HG02943 (cell line): ENCODE results near the gene OR6C1.
"Not testable (repeated sequence)": the region's sequence is repeated elsewhere in the genome, so short reads cannot be mapped to it uniquely, and the experiment has no call there.

Source experiments
- ATAC-seq: cut with Tn5 transposase; IDR thresholded peaks from one replicate; pipeline ENCODE4 v1.9.1; 2021; ENCODE audit warnings: mild to moderate bottlenecking, low read depth, moderate library complexity; ENCODE audit not compliant: unreplicated experiment

Gene OR6C1

DNA sequence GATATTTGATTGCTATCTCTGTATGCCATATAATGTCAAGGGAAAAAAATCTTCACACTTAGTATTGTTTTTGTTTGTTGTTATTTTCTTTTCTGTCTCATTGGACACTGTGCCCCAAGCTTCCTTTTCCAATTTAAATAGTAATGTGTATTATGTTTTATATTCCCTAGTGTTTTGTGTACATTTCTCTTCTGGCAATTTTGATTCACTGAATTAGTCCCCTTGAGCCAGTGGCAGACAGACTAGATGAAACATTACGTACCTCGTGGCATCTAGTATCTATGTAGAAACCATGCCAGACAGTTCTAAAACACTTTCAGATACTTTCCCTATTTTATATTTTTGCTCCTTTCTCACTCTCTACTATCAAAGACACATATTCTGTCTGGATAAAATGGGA, at the start of gene OR6C1:
OR6C1 (plus strand) TSS at position 301 of the 400 bp plus-strand sequence. CDS start 6,257 bp downstream, outside the sequence.
- no peak for ATAC-seq

- ATAC-seq, result no peak
These were observed 33.2 kb upstream of the OR6C1 start for GRCh38 chr12:55280991-55281390.

- no peak for ATAC-seq
These were observed 24.1 kb upstream of the OR6C1 start for GRCh38 chr12:55289999-55290398.

GRCh38 chr12:55296469-55296868, 17.7 kb upstream of the OR6C1 start, which contains the start of gene OR6C6:
Gene OR6C6 (minus strand): TSS chr12:55296569. CDS start chr12:55295232, 1,337 bp downstream.
- no peak for ATAC-seq

GRCh38 chr12:55320201-55320600, 6.1 kb downstream of the OR6C1 start:
- ATAC-seq, result no peak

- not testable (repeated sequence) for ATAC-seq
These were observed 11.7 kb downstream of the OR6C1 start for GRCh38 chr12:55325801-55326200.

DNA sequence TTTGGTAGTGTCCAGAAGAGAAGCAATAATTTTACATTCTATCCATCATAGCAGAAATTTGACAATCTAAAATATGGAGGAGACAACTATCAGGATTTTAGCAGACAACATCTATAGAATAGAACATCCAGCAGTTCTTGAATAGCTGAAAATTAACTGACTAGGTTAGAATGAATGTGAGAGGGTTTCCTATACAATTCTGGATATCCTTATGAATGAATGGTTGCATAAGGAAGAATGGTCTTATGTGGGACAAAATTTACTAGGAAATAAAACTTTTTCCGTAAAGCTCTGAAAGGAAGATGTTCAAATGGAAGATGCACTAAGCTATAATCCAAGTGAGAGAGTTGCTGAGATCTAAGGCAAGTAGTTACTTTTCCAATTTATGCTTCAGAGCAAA, 16.3 kb downstream of the OR6C1 start, which contains the start of gene OR6C3:
OR6C3 (plus strand) TSS at position 301 of the 400 bp plus-strand sequence. CDS start 955 bp downstream, outside the sequence.
- no peak for ATAC-seq

GRCh38 chr12:55336002-55336401, 21.9 kb downstream of the OR6C1 start:
- ATAC-seq, result no peak

- ATAC-seq, result not testable (repeated sequence)
These were observed 41.2 kb downstream of the OR6C1 start for GRCh38 chr12:55355338-55355737.

GRCh38 chr12:55362675-55363074, 48.5 kb downstream of the OR6C1 start, which contains the start of gene OR6C75:
Gene OR6C75 (plus strand): TSS chr12:55362975. CDS start chr12:55365111, 2,136 bp downstream.
- no peak for ATAC-seq

DNA sequence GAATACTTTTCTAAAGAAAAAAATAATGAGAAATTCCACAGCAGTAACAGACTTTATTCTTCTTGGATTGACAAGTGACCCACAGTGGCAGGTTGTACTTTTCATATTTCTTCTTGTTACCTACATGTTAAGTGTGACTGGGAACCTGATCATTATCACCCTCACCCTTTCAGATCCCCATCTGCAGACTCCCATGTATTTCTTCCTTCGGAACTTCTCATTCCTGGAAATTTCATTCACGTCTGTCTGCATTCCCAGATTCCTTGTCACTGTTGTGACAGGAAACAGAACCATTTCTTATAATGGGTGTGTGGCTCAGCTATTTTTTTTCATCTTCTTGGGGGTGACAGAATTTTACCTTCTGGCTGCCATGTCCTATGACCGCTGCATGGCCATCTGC, 50.9 kb downstream of the OR6C1 start:
- ATAC-seq, result no peak
